NCI-H1694 treated with DMSO at 0.1 percent for 48 hours (cell line): ENCODE data around the gene ZNF761.
"Not testable (repeated sequence)": the region's sequence is repeated elsewhere in the genome, so short reads cannot be mapped to it uniquely, and the experiment has no call there.

Source experiments
- DNase-seq: peaks from one replicate; lab custom pipeline; 2025; lab: John Stamatoyannopoulos, UW

ZNF761 gene

DNA sequence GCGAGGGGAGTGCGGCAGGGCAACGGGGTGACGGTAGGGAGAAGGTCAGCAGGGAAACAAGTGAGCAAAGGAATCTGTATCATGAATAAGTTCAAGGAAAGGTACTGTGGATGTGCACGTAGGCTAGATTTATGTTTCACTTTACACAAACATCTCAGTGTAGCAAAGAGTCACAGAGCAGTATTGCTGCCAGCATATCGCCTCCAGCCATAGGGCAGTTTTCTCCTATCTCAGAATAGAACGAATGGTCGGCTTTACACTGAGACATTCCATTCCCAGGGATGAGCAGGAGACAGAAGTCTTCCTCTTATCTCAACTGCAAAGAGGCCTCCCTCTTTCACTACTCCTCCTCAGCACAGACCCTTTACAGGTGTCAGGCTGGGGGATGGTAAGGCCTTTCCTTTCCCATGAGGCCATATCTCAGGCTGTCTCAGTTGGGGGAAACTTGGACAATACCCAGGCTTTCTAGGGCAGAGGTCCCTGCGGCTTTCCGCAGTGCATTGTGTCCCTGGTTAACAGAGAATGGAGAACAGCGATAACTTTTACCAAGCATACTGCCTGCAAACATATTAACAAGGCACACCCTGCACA, 28.4 kb downstream of the ZNF761 start:
- DNase-seq, result not testable (repeated sequence)

DNA sequence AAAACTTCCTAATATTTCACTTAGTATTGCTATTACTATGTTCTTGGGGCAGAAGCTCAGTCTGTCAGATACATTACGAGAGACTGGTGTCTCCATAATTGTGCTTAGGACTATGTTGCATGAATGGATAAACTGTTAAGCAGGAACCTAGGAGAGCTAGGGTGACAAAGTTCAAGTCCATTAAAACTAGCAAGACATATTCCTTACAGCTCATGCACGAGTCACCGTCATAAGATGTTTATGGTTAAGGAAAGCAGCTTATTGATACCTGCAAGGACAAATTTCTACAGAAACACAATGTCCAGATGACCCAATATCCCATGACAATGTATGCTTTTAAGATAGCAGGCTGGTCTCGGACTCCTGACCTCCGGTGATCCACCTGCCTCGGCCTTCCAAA, 30.1 kb downstream of the ZNF761 start:
- DNase-seq, result no peak

GRCh38 chr19:53462861-53463260, 31.1 kb downstream of the ZNF761 start:
- no peak for DNase-seq

DNA sequence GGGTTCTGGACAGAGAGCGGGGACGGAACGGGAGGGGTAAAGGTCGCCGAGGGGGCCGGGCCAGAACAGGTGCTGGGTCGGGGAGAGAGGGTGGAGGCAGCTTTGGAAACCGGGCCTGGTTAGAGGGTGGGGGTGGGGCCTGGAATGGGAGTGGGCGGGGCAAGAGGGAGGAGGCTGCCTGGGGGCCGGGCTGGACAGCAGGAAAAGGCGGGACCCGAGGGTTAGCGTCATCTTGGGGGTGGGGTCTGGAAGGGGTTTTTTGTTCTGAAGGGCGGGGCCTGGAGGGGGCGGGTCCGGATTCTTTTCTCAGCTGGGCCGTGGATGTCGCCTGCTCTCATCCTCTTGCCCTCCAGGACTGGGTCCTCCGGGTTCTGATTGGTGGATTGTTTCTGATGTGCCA, 31.5 kb downstream of the ZNF761 start:
- DNase-seq, result no peak

DNA sequence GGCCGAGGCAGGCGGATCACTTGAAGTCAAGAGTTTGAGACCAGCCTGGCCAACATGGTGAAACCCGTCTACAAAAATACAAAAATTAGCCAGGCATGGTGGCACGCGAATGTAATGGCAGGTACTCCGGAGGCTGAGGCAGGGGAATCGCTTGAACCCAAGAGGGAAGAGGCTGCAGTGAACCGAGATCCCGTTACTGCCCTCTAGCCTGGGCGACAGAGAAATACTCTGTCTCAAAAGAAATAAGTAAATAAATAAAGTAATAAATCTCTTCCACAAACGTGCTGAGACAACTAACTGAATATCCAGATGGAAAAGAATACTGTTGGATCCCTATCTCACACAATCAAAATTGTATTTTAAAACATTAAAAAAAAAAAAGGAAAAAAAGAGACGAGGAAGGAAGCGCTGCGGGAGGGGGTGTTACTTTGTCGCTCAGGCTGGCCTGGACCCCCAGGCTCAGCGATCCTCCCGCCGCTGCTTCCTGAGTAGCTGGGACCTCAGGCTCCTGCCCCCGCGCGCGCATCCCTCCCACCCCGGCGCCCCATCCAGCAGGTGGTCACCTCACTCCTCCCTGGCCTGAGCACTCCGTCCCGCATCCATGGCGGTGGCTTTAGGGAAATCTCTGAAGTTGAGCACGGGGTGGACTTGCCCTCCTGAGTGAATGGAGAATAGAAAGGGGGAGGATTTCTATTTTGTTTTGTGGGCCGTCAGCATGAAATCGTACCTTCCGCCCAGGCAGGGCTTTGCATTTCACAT, 35.1 kb downstream of the ZNF761 start:
- no peak for DNase-seq

- peak; percentile 4 for DNase-seq
Measured at GRCh38 chr19:53467485-53468262, 35.9 kb downstream of the ZNF761 start, which contains the start of gene ZNF813. ZNF813 (plus strand) TSS chr19:53467733; CDS start chr19:53483823, 16,090 bp downstream.

DNA sequence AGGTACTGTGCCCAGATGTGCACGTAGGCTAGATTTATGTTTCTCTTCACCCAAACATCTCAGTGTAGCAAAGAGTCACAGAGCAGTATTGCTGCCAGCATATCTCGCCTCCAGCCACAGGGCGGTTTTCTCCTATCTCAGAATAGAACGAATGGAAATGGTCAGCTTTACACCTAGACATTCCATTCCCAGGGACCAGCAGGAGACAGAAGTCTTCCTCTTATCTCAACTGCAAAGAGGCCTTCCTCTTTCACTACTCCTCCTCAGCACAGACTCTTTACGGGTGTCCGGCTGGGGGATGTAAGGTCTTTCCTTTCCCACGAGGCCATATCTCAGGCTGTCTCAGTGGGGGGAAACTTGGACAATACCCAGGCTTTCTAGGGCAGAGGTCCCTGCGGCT, 36.8 kb downstream of the ZNF761 start:
- DNase-seq, result not testable (repeated sequence)

- no peak for DNase-seq
Measured at GRCh38 chr19:53471916-53472315, 40.1 kb downstream of the ZNF761 start.

DNA sequence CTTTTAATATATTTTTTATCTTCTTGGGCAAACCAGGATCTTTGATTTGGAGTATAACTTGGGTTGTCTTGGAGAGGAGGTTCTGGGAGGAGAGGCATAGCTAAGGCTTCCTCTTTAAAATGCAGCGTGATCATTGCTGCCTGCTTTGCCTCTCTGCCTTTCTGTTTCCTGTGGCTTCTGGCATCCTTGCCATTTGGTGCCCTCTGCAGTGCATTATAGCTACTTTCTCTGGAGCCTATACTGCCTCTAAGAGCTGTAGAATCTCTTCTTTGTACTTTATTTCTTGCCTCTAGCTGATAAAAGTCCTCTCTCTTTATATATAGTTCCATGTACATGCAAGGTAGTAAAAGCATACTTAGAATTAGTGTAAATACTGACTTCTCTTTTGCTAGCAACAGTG, 43.0 kb downstream of the ZNF761 start:
- not testable (repeated sequence) for DNase-seq

GRCh38 chr19:53475470-53475869, 43.7 kb downstream of the ZNF761 start:
- DNase-seq, result not testable (repeated sequence)

DNA sequence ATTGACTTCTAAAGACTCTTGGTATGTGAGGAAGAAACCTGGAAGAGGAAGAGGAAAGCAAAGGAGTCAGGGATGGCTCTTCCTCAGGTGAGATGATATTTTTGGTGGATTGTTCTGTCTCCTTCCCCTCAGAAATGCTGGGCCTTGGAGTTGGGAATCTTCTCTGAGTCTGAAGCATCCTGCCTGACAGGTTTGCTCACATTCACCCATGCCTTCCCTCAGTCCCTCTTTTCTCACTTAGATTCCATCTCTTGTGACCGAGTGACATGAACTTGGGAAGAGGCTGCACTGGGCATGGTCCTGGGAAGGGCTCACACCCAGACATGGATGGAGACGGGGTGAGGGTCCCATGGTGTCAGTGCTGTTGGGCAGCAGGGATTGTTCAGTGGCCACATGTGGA, 52.0 kb downstream of the ZNF761 start:
- DNase-seq, result not testable (repeated sequence)

DNA sequence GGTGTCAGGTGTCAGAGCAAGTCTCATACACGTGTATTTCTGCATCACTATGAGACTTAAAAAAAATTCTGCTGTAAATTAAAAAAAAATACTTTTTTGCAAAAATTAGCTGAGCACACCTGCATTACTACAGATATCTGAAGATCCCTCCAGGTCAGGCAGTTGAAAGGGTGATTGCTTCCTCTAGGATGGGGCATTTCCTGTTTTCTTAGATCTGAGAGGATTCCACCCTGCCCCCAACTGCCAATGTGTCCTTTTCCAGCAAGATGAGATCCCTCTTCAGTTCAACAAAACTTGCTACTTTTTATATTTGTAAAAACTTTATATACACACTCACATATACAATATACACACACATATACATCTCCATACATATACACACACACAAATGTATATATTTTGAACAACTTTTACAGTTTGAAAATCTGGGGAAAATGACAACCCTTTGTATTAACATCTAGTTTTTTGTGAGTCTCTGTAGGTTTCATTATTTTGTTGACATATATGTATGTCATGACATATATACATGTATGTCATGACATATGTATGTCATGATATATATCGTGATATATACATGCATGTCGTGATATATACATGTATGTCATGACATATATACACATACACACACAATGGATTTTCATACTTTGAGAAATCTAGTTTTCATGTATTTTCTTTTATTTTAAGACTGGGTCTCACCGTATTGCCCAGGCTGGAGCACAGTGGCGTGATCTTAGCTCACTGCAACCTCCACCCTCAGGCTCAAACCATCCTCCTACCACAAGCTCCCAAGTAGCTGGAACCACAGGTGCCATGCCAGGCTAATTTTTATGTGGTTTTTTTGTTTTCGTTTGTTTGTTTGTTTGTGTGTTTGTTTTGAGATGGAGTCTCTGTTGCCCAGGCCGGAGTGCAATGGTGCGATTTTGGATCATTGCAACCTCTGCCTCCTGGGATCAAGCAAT, 53.5 kb downstream of the ZNF761 start:
- no peak for DNase-seq

GRCh38 chr19:53492153-53492552, 60.4 kb downstream of the ZNF761 start:
- no peak for DNase-seq

DNA sequence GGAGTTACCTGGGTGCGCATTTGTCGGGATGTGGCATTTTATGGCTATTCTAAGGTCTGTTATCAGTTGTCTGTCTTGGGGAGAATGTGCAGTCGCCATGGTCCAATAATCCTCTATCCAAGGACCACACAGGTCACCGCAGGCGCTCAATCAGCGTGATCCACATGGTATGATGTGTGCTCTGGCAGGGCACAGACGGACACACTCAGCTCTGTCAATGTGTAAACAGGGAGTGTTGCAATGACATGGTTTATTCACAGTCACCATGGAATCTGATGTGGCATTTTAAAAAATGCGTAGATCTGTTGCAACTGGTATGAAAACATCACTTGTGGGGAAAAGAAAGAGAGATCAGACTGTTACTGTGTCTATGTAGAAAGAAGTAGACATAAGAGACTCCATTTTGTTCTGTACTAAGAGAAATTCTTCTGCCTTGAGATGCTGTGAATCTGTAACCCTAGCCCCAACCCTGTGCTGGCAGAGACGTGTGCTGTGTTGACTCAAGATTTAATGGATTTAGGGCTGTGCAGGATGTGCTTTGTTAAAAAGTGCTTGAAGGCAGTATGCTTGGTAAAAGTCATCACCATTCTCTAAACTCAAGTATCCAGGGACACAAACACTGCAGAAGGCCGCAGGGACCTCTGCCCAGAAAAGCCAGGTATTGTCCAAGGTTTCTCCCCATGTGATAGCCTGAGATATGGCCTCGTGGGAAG, 65.7 kb downstream of the ZNF761 start:
- DNase-seq, result not testable (repeated sequence)

DNA sequence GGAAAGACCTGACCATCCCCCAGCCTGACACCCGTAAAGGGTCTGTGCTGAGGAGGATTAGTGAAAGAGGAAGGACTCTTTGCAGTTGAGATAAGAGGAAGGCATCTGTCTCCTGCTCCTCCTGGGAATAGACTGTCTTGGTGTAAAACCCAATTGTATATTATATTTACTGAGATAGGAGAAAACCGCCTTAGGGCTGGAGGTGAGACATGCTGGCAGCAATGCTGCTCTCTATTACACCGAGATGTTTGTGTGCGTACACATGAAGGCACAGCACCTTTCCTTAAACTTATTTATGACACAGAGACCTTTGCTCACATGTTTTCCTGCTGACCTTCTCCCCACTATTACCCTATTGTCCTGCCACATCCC, 66.2 kb downstream of the ZNF761 start:
- DNase-seq, result not testable (repeated sequence)

DNA sequence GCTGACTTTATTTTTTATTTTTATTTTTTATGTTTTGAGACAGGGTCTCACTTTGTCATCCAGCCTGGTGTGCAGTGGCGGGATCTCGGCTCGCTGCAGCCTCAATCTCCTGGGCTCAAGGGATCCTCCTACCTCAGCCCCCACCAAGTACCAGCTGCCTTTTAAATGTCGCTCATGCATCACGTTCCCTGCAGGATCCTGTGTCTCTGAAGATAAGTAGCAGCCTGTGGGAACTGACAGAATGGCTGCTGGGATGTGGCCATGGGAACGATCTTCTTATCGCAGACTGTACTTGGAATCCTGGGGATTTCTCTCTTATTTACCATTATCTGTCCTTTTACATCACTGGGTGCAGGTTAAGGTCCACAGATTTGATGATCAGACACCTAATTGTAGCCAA, 71.4 kb downstream of the ZNF761 start:
- not testable (repeated sequence) for DNase-seq

- not testable (repeated sequence) for DNase-seq
Measured at GRCh38 chr19:53503671-53504364, 72.0 kb downstream of the ZNF761 start.

- DNase-seq, result not testable (repeated sequence)
Measured at GRCh38 chr19:53504365-53504703, 72.5 kb downstream of the ZNF761 start.

GRCh38 chr19:53504885-53505284, 73.1 kb downstream of the ZNF761 start:
- no peak for DNase-seq

DNA sequence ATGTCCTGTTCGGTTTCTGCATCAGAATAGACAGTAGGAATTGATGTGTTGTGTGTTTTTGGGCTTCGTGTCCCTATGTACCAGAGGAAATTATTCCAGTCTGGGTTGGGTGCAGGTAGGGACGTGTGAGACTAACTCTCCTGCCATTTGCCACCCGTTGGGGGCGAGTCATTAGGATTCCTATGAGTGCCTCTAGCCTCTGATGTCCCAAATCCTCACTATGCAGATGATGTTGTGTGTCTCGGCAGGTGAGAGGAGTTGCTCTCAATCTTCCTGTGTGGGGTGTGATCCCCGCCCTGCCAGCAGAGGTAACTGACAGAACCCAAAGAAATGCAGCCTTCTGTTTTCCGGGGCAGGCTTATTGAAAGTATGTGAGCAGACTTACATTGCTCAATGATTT, 74.9 kb downstream of the ZNF761 start:
- DNase-seq, result no peak
